Spleen (tissue), 13 donors: ENCODE measurements around the gene EIF3L. TPM values are rescaled to one million over a fixed set of nuclear protein-coding genes. Genes with fewer than 3 reads are reported as not detected.
"Not testable (repeated sequence)": the region's sequence is repeated elsewhere in the genome, so short reads cannot be mapped to it uniquely, and the experiment has no call there.

Experiments
- DNase-seq: peaks from one replicate; pipeline ENCODE4 v3.0.0-alpha.2; 2020
- H3K27ac ChIP-seq, 8 donors: fragments of 200-600 bp; sonication (generic) in 7 of 8; 1 replicate in 4 of 8; 2 replicates in 4 of 8; pipeline versions ENCODE4 v1.5.0 to v1.8.0; 2016 to 2021; ENCODE audit warnings: inconsistent platforms in 4 of 8, mild to moderate bottlenecking in 4 of 8, moderate library complexity in 1 of 8
- H3K27me3 ChIP-seq, 7 donors: fragments of 200-600 bp; sonication (generic) in 6 of 7; replicated peaks in 1 of 7; 1 replicate in 4 of 7; 2 replicates in 3 of 7; pipeline versions ENCODE4 v1.5.0 to v1.8.0; 2016 to 2021; ENCODE audit warnings: inconsistent platforms in 3 of 7, mild to moderate bottlenecking in 1 of 7
- H3K36me3 ChIP-seq, 6 donors: fragments of 200-600 bp; sonication (generic) in 5 of 6; 1 replicate in 4 of 6; 2 replicates in 2 of 6; pipeline versions ENCODE4 v1.5.0 to v1.8.0; 2016 to 2021; ENCODE audit warnings: inconsistent platforms in 2 of 6
- H3K4me1 ChIP-seq, 6 donors: fragments of 200-600 bp; sonication (generic) in 5 of 6; 1 replicate in 3 of 6; 2 replicates in 3 of 6; pipeline versions ENCODE4 v1.5.0 to v1.8.0; 2016 to 2021; ENCODE audit warnings: inconsistent platforms in 3 of 6
- H3K4me3 ChIP-seq, 8 donors: fragments of 200-600 bp; sonication (generic) in 7 of 8; 1 replicate in 4 of 8; 2 replicates in 4 of 8; pipeline versions ENCODE4 v1.5.0 to v1.8.0; 2016 to 2021; ENCODE audit warnings: inconsistent platforms in 4 of 8, mild to moderate bottlenecking in 4 of 8, moderate library complexity in 2 of 8
- H3K9me3 ChIP-seq, 8 donors: fragments of 200-600 bp; sonication (generic) in 7 of 8; 1 replicate in 4 of 8; 2 replicates in 4 of 8; pipeline versions ENCODE4 v1.5.0 to v1.8.0; 2016 to 2021; ENCODE audit warnings: inconsistent platforms in 4 of 8
- CTCF ChIP-seq, 11 experiments: fragments of 200-600 bp in 7 of 11; fragments of 450-650 bp in 4 of 11; sonication (generic) in 4 of 11; IDR thresholded peaks in 8 of 11; conservative IDR thresholded peaks in 3 of 11; 1 replicate in 7 of 11; 2 replicates in 4 of 11; pipeline versions ENCODE4 v1.4.0 to v1.8.0; 2016 to 2021; ENCODE audit warnings: antibody characterized with exemption in 11 of 11, inconsistent platforms in 4 of 11, mild to moderate bottlenecking in 1 of 11
- POLR2A ChIP-seq, 3 donors: fragments of 450-650 bp; IDR thresholded peaks; one replicate each; pipeline ENCODE4 v1.5.1; 2017; ENCODE audit warnings: antibody characterized with exemption in 3 of 3, mild to moderate bottlenecking in 1 of 3
- POLR2AphosphoS5 ChIP-seq, 3 donors: sonication (generic); formaldehyde crosslinking; IDR thresholded peaks; one replicate each; pipeline ENCODE4 v1.5.1; 2017; ENCODE audit warnings: antibody characterized with exemption in 3 of 3
- WGBS, 5 donors: extraction: QIAGEN DNeasy Blood & Tissue Kit in 3 of 5; methylation state at CpG; one replicate each; pipeline versions ENCODE4 v1.1.5 to v1.1.7; 2013 to 2018; 5-methylcytosine and 5-hydroxymethylcytosine counted together
- intact Hi-C: fragments of 100-400 bp; cut with DNase I; formaldehyde crosslinking; loops from one replicate; pipeline ENCODE4 v1.15.0; 2023; ENCODE audit warnings: low total_unique reads
- long read RNA-seq, 2 donors: transcript quantifications; one replicate each; lab custom pipeline, GENCODE V29; 2026
- polyA plus RNA-seq, 3 donors: library from polyadenylated mRNA; stranded (reverse); fragments of 200-250 nt; gene quantifications; one replicate each; pipeline ENCODE4 v1.2.1, GENCODE V29; 2013
- total RNA-seq, 7 donors: library from RNA; depleted of rRNA in 3 of 7; stranded (reverse); fragments of >200 nt in 3 of 7; fragmentation: NEBNext Ultra II Directional in 4 of 7; extraction: Animal tissue kit (Norgen Biotek cat#: 25700) in 4 of 7; gene quantifications; one replicate each; pipeline versions ENCODE4 v1.1.0 to v1.2.1, GENCODE V29; 2016 to 2021
- donor health status: healthy with polysubstance abuse.
- donor health status: DM: no; HTN: no; CAD: no; lungs with moderate emphysema.
- donor health status: DM: no; HTN: no; CAD: no.
- donor health status: Bipolar disorder and iron deficiency.
- donor health status: healthy.
- donor health status: DM: no; HTN: no; CAD: no.
- donor health status: DM: yes; HTN: yes; CAD: no.

The EIF3L gene
- total RNA-seq (100 to 1,000 TPM; 254 to 407 (median 337) TPM), polyA plus RNA-seq (100 to 1,000 TPM; 275 to 364 (median 331) TPM)
- long read RNA-seq, donor 1, transcript EIF3L-203 (13 exons, 3,220 nt) = major isoform, 99 of 185 reads
- long read RNA-seq, donor 1, partial matches to known transcripts = 80 of 185 reads
- long read RNA-seq, donor 1, other reads (novel, unspliced or antisense) = 0 of 185 reads
- long read RNA-seq, donor 2, transcript EIF3L-209 (2 exons, 348 nt) = minor isoform, 5 of 157 reads
- long read RNA-seq, donor 2, transcript EIF3L-203 (13 exons, 3,220 nt) = major isoform, 99 of 157 reads
- long read RNA-seq, donor 2, partial matches to known transcripts = 52 of 157 reads
- long read RNA-seq, donor 2, other reads (novel, unspliced or antisense) = 0 of 157 reads

GRCh38 chr22:37849089-37849751, at the start of gene EIF3L:
EIF3L (plus strand) TSS chr22:37849419; CDS start chr22:37849450, 31 bp downstream.
- intact Hi-C loops = no loop called here
- peak; percentile 96 to 98 (median 97) for TF ChIP-seq POLR2AphosphoS5 (IDR thresholded peaks at IDR 0.05)
- peak in 1 of 11 experiments; percentile 21 for TF ChIP-seq CTCF (IDR thresholded peaks at IDR 0.05 in 8 of 11, conservative IDR thresholded peaks at IDR 0.05 in 3 of 11)
- peak; percentile 34 to 55 (median 50) for TF ChIP-seq POLR2A (IDR thresholded peaks at IDR 0.05)
- Histone ChIP-seq H3K27me3 (no peaks in the 10 kb centered on the region), H3K4me1 (peaks cover 13 to 72% (median 47%) of the 10 kb centered on the region in 6 donors), H3K9me3 (no peaks in the 10 kb centered on the region), H3K4me3 (peak within 1 kb of the TSS; percentile 56 to 97 (median 82)), H3K36me3 (peaks cover 0 to 38% (median 30%) of the 10 kb centered on the region in 6 donors), H3K27ac (peak within 1 kb of the TSS; percentile 72 to 97 (median 94))
- peak; percentile 98 for DNase-seq
- 0 to 1% (median 1%) methylated on average over 35 to 49 of the region's 49 CpGs for WGBS, 5 donors

- H3K4me3 ChIP-seq, H3K36me3 ChIP-seq, intact Hi-C loops, H3K9me3 ChIP-seq, DNase-seq, H3K27ac ChIP-seq: not testable (repeated sequence)
- Histone ChIP-seq H3K27me3 (peaks cover 0 to 41% (median 22%) of the 10 kb centered on the region in 7 donors), H3K4me1 (peaks cover 0 to 32% (median 27%) of the 10 kb centered on the region in 6 donors)
- 74 to 88% (median 81%) methylated on average over 9 of the region's 9 CpGs for WGBS, 5 donors
These were observed 49.2 kb upstream of the EIF3L start for GRCh38 chr22:37799979-37800378.

- 4 to 10% (median 5%) methylated on average over 11 to 13 of the region's 13 CpGs for WGBS, 5 donors
- intact Hi-C loops = no loop called here
- peak overlapping the region; percentile 37 to 74 (median 46) for H3K4me3 ChIP-seq
- no peak for DNase-seq
- peaks cover 8 to 51% (median 45%) of the 10 kb centered on the region in 6 donors for H3K4me1 ChIP-seq
- TF ChIP-seq POLR2AphosphoS5 (IDR thresholded peaks at IDR 0.05) (no peak), POLR2A (IDR thresholded peaks at IDR 0.05) (no peak), CTCF (IDR thresholded peaks at IDR 0.05 in 8 of 11, conservative IDR thresholded peaks at IDR 0.05 in 3 of 11) (no peak)
- no peaks in the 10 kb centered on the region for H3K9me3 ChIP-seq
- no peak overlapping the region for H3K27ac ChIP-seq
- H3K36me3 ChIP-seq = no peaks in the 10 kb centered on the region
- peaks cover 0 to 61% (median 31%) of the 10 kb centered on the region in 7 donors for H3K27me3 ChIP-seq
These were observed 47.3 kb upstream of the EIF3L start for GRCh38 chr22:37801946-37802309.

- Histone ChIP-seq H3K4me1 (peaks cover 14 to 58% (median 52%) of the 10 kb centered on the region in 6 donors), H3K4me3 (peak overlapping the region; percentile 37 to 74 (median 46))
These were observed 46.7 kb upstream of the EIF3L start for GRCh38 chr22:37802310-37803194.

More at GRCh38 chr22:37802310-37803194, 46.7 kb upstream of the EIF3L start:
- Histone ChIP-seq H3K9me3 (no peaks in the 10 kb centered on the region), H3K27me3 (peaks cover 0 to 67% (median 36%) of the 10 kb centered on the region in 7 donors), H3K36me3 (no peaks in the 10 kb centered on the region), H3K27ac (peak overlapping the region in 2 of 8 donors; percentile 39 to 49)
- WGBS, 5 donors = 1 to 6% (median 2%) methylated on average over 20 to 63 of the region's 63 CpGs
- TF ChIP-seq CTCF (IDR thresholded peaks at IDR 0.05 in 8 of 11, conservative IDR thresholded peaks at IDR 0.05 in 3 of 11) = no peak
- TF ChIP-seq POLR2AphosphoS5 (IDR thresholded peaks at IDR 0.05) = peak; percentile 69 to 78 (median 78)
- no peak for TF ChIP-seq POLR2A (IDR thresholded peaks at IDR 0.05)
- DNase-seq = no peak
- intact Hi-C loops = no loop called here
